Panc1 (cell line): Measurements from ENCODE around the gene CNST. TPM values are rescaled to one million over a fixed set of nuclear protein-coding genes. Genes with fewer than 3 reads are reported as not detected.

Experiments
- ATAC-seq: fragments of 200-7000 bp; cut with Tn5 transposase; 2 replicates; pipeline ENCODE4 v1.9.1; 2020; ENCODE audit warnings: mild to moderate bottlenecking, moderate library complexity
- BruUV-seq: library from RNA; stranded (reverse); fragments of 400-500 nt; replicated peaks from 2 replicates; lab custom pipeline; 2021; lab: Mats Ljungman, UMichigan
- CTCF ChIA-PET: fragments of 300-600 bp; sonication (Branson Sonifier 250); formaldehyde crosslinking; loops from one replicate; lab custom pipeline; 2022; ENCODE audit warnings: antibody characterized with exemption; lab: Charles Lee
- POLR2A ChIA-PET: fragments of 300-600 bp; sonication (Branson Sonifier 250); formaldehyde crosslinking; loops from one replicate; lab custom pipeline; 2022; ENCODE audit warnings: antibody characterized with exemption; lab: Charles Lee
- DNase-seq: peaks from one replicate; pipeline ENCODE4 v3.0.0-alpha.2; 2010; ENCODE audit warnings: low read depth, low spot score
- H3K27ac ChIP-seq: 2 replicates; pipeline ENCODE4 v1.5.1; 2011; ENCODE audit warnings: mild to moderate bottlenecking, low read length, inconsistent platforms
- H3K27me3 ChIP-seq: fragments of 200-500 bp; sonication (Bioruptor generic); 2 replicates; pipeline ENCODE4 v1.6.0; 2014; ENCODE audit warnings: low read length, inconsistent platforms; ENCODE audit not compliant: control insufficient read depth, insufficient read depth
- H3K36me3 ChIP-seq: fragments of 200-500 bp; sonication (Bioruptor generic); 2 replicates; pipeline ENCODE4 v1.5.1; 2014; ENCODE audit warnings: inconsistent platforms, mild to moderate bottlenecking, low read length, moderate library complexity; ENCODE audit not compliant: control insufficient read depth, insufficient read depth
- H3K4me1 ChIP-seq: 2 replicates; pipeline ENCODE4 v1.5.1; 2011; ENCODE audit warnings: inconsistent platforms, mild to moderate bottlenecking, low read length, moderate library complexity; ENCODE audit not compliant: control insufficient read depth, insufficient read depth
- H3K4me3 ChIP-seq, 2 experiments: 2 replicates each; pipeline ENCODE4 v1.5.1; 2011 to 2012; ENCODE audit warnings: low read depth in 2 of 2, low read length in 2 of 2, mild to moderate bottlenecking in 2 of 2, inconsistent platforms in 1 of 2, moderate library complexity in 1 of 2
- H3K9me3 ChIP-seq: fragments of 200-500 bp; sonication (Bioruptor generic); 2 replicates; pipeline ENCODE4 v1.5.1; 2014; ENCODE audit warnings: low read depth, mild to moderate bottlenecking, inconsistent platforms, low read length, moderate library complexity; ENCODE audit not compliant: control insufficient read depth, insufficient read depth
- CTCF ChIP-seq: fragments of 450-650 bp; IDR thresholded peaks from 2 replicates; pipeline ENCODE4 v1.5.1; 2017; ENCODE audit warnings: mild to moderate bottlenecking
- POLR2AphosphoS5 ChIP-seq: IDR thresholded peaks from 2 replicates; pipeline ENCODE4 v1.6.1; 2012; ENCODE audit warnings: mild to moderate bottlenecking, low read depth, low read length, moderate library complexity
- REST ChIP-seq, 2 experiments: IDR thresholded peaks; 2 replicates each; pipeline ENCODE4 v1.6.1; 2011 to 2012; ENCODE audit warnings: low read depth in 2 of 2, control low read depth in 1 of 2, low read length in 1 of 2, mild to moderate bottlenecking in 1 of 2, moderate library complexity in 1 of 2; ENCODE audit not compliant: insufficient read depth in 1 of 2
- SIN3A ChIP-seq: IDR thresholded peaks from 2 replicates; pipeline ENCODE4 v1.6.1; 2012; ENCODE audit warnings: low read depth, mild to moderate bottlenecking, low read length, moderate library complexity, borderline replicate concordance; ENCODE audit not compliant: insufficient read depth
- TCF7L2 ChIP-seq: IDR thresholded peaks from 2 replicates; pipeline ENCODE4 v1.6.1; 2011; ENCODE audit warnings: mild to moderate bottlenecking, low read depth, low read length, inconsistent platforms
- in situ Hi-C: cut with HindIII; loops from 2 replicates; pipeline ENCODE4 v1.10.0; 2016; ENCODE audit warnings: low sequenced_read_pairs, low pct_unique_long_range_greater_than_20kb
- intact Hi-C: fragments of 100-400 bp; cut with micrococcal nuclease; formaldehyde crosslinking; loops from one replicate; pipeline ENCODE4 v1.10.0; 2022; ENCODE audit not compliant: unreplicated experiment
- total RNA-seq: library from RNA; stranded (reverse); gene quantifications from one replicate; pipeline ENCODE4 v1.2.1, GENCODE V29; 2021; ENCODE audit not compliant: unreplicated experiment

Gene CNST
- total RNA-seq, 1 experiment from 2014 or later: 18.5 TPM

- no peak for TF ChIP-seq REST (IDR thresholded peaks at IDR 0.05; ENCODE audit: insufficient read depth in 1 of 2, low read depth in 2 of 2, low read length in 1 of 2)
- no peak for TF ChIP-seq SIN3A
- no peak for TF ChIP-seq POLR2AphosphoS5
- no peak for TF ChIP-seq TCF7L2
- TF ChIP-seq CTCF: no peak
- Histone ChIP-seq H3K9me3 (no peaks in the 10 kb centered on the region), H3K36me3 (peaks cover 11% of the 10 kb centered on the region; the same call in 1 of the 2 replicates), H3K27ac (no peak overlapping the region), H3K4me1 (no peaks in the 10 kb centered on the region), H3K4me3 (no peak overlapping the region), H3K27me3 (no peaks in the 10 kb centered on the region)
- ChIA-PET POLR2A (no interaction called here), CTCF (no interaction called here)
- ATAC-seq (no peak), DNase-seq (no peak)
- in situ Hi-C loops (no loop called here), intact Hi-C loops (no loop called here)
- BruUV-seq: no TSS peak
Measured at GRCh38 chr1:246554201-246554600, 12.1 kb upstream of the CNST start.

GRCh38 chr1:246558041-246558440, 8.2 kb upstream of the CNST start:
- Histone ChIP-seq H3K36me3 (peaks cover 7% of the 10 kb centered on the region; the same call in 1 of the 2 replicates), H3K9me3 (no peaks in the 10 kb centered on the region), H3K27ac (no peak overlapping the region), H3K27me3 (no peaks in the 10 kb centered on the region), H3K4me3 (no peak overlapping the region), H3K4me1 (no peaks in the 10 kb centered on the region)
- no peak for ATAC-seq
- intact Hi-C loops: no loop called here
- no TSS peak for BruUV-seq
- TF ChIP-seq SIN3A: no peak
- no peak for TF ChIP-seq CTCF
- TF ChIP-seq TCF7L2: no peak
- CTCF ChIA-PET: no interaction called here
- POLR2A ChIA-PET: interaction anchor here (0.6 to 0.7 kb wide), 2 partner anchors 652 to 858 kb away, joined by 3 read pairs; no protein-coding TSS in a partner anchor
- in situ Hi-C loops: no loop called here
- DNase-seq: no peak
